GM18867 (cell line): ENCODE data around the gene PRMT7.

ENCODE experiments used
- ATAC-seq: cut with Tn5 transposase; IDR thresholded peaks from one replicate; pipeline ENCODE4 v1.9.1; 2021; ENCODE audit warnings: mild to moderate bottlenecking, moderate library complexity; ENCODE audit not compliant: unreplicated experiment

Gene PRMT7

GRCh38 chr16:68373528-68374245 lies 62.9 kb downstream of the PRMT7 start:
- no peak for ATAC-seq

- no peak for ATAC-seq
These were observed 63.5 kb downstream of the PRMT7 start for GRCh38 chr16:68374246-68374805.

DNA sequence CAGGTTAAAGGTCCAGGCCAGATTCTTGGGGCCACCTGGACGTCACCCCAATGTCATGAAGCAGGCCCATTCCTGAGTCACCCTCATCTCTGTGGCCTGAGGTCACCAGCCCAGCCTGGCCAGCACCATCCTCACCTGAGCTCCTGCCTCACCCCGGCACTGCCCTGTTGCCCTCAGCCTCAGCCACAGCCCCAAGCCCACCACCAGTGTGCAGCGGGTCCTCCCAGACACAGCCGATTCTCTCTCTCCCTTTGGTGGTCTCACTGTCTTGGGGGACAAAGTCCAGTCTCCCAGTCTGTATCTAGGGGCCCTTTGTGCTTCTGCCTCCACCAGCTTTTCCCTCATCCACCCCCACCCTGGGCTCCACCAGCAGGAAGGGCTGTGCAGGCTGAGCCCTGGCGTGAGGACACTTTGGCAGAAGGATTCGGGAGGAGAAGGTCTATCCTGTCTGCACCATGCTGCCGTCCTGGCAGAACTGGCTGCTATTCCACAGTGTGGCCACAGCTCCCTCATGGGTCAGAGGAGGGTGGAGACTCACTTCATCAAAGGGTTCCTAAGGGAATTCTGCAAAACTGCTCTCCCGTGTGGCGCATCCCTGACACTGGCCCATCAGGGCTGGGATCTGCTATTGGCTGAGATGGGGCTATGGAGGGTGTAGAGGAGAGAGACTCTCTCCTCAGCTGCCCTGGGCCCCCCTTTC lies 64.3 kb downstream of the PRMT7 start:
- no peak for ATAC-seq

GRCh38 chr16:68375801-68376536 lies 65.2 kb downstream of the PRMT7 start:
- ATAC-seq, result no peak

GRCh38 chr16:68376590-68376989 lies 65.8 kb downstream of the PRMT7 start:
- ATAC-seq, result no peak

GRCh38 chr16:68377221-68377620 lies 66.4 kb downstream of the PRMT7 start:
- no peak for ATAC-seq

GRCh38 chr16:68377667-68378393 lies 67.0 kb downstream of the PRMT7 start:
- no peak for ATAC-seq

DNA sequence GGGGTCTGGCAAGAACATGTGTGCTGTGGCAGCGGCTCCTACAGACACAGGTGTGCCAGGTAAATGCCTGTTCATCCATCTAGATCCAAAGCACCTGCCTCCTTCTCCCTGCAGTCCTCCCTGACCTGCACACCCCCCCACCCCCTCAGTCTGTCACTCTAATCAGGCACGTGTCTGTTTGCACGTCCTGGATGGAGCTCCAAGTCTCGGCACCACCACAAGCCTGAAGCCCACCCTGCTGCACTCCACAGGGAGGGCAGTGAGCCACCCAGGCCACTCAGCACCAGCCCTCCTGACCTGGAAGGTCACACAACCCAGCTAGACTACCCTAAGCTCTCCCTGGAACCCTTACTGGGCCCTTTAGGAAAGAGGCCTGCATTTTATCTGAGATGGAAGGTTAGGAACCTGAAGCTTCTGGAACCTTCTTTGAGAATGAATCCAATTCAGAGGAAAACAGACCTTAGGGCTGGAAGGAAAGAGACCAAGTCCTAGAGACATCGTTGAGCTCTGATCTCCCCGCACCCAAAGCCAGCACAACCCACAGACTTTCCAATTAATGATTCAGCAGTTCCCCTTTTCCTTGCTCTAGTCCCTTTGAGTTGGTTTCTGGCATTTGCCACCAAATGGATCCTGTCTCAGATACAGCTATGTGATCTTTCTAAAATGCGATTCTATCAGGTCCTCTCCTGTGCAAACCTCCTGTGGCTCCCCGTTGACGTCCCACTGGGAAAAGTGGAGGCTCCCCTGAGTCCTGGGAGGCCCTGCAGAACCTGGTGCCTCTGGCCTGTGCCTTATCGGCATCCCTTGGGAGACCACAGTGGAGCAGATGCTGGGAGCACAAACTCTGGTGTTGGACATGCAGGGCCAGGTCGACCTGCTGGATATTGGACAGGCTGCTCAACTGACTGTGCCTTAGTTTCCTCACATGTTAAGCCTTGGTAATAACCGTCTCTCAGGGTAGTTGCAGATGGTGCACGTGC lies 67.9 kb downstream of the PRMT7 start:
- no peak for ATAC-seq

GRCh38 chr16:68379472-68380347 lies 68.9 kb downstream of the PRMT7 start:
- ATAC-seq, result no peak

GRCh38 chr16:68380348-68380670 lies 69.5 kb downstream of the PRMT7 start:
- no peak for ATAC-seq

DNA sequence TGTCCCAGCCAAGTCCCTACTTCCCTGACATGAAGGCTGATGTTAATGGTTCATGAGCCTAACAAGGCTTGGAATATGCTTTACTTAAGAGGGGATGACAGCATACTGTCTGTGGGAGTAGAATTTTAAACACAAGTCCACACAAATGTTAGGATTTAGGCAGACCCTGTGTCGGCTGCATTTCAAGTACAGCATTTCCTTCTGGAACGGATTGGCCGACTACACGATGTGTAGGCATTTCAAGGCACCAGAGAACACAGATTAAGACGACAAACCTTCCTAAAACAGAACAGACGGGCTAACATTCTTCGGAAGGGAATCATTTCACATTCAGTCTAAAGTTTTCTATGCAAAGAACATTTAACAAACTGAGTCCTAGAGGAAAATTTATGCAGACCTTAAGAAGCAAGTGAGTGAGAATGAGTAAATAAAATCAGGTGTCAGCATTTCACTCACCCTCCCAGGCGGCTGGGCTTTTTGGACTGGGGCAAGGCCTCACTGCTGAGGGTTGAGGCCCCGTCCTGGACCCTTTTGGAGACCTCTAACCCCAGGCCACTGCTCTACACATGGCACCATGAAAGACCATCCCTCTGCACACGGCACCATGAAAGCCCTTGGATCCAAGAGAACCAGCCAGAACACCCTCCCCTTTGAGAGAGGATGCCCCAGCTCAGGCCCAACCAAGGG lies 70.0 kb downstream of the PRMT7 start:
- ATAC-seq, result no peak

DNA sequence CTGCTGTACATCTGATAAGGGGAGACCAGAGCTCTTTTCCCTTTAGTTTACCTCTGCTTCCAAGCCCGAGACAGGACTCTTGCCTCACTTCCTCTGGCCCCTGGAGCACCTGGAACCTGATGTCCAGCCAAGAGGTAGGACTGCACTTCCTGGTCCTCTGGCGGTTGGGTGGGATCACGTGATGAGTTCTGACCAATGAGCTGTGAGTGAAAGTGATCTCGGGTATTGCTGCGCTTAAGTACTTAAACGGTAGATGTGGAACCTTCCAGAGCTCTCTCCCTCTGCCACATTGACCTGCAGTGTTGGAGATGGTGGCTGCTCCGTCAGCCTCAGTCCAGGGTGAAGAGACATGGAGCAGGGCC lies 70.5 kb downstream of the PRMT7 start:
- no peak for ATAC-seq

DNA sequence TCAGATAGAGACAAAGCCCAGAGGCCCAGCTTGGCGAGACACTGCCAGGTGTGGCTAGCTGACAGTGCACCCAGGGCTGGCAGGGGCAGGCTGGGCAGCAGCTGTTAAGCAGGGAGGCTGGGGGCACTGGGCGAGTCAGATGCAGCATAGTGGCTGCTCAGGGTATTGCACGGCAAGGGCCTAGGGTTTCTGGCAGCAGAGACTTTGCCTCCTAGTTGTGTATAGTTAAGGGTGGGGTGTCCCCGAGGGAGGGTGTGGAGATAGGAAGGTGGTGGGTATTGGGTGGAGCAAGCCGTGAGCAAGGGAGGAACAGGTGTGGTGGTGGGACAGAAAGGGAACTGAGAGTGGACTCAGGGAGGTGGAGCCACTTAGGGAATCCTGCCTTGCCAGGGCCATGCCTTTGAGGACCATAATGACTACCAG lies 71.5 kb downstream of the PRMT7 start:
- ATAC-seq, result peak; percentile 36

DNA sequence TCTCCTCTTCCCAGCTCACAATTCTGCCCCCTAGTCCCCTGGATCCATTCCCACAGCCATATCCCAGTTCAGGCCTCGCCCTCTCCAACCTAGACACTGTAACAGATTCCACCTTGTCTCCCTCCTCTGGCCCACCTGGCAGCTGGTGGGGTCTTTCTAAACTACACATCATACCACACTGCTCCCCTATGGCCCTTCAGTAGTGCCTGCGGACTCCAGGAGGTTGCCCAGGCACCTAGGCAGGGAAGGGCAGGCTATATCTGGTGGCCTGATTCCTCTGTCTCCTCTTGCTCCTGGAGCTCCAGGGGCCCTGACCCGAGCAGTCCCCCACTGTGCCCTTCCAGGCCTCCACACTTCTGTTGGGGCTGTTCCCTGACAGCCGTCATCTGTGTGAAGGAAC lies 73.0 kb downstream of the PRMT7 start:
- no peak for ATAC-seq

GRCh38 chr16:68384288-68385161 lies 73.7 kb downstream of the PRMT7 start:
- ATAC-seq, result peak; percentile 60

DNA sequence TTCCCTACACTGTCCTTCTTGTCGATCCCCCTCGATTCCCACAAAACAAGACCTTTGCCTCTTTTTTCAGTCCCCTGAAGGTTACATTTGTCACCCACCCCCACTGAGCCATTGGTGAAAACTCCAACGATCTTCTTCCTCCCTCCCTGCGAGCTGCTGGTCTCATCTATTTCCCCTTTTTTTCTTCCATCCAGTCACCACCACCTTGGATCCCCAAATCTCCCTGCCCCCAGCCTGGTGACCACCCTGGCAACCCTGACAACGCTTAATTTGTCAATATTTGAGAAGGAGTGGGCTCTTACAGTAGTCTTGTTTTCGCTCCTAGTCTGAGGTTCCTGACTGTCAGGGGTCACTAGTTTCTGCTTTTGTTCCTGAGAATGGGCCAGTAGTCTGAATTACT lies 74.6 kb downstream of the PRMT7 start:
- no peak for ATAC-seq

DNA sequence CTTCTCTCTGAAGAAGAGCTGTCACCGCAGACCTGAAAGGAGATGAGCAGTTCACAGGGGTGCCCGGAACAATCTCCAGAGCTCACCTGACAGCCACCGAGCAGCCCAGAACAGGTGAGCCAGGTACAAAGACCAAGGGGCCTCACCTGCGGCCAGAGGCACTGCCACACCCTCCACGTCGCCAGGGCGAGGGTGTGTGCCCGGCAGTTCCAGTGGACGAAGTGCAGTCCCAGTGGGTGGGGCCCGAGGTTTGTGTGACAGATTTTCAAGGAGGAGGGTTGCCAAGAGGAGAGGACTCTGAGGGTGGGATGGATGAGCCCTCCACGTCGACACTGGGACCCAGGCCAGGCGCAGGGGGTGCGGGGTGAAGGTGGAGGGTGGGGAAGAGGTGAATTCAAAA lies 75.8 kb downstream of the PRMT7 start:
- no peak for ATAC-seq
